OCI-LY1 (cell line): ENCODE data around the gene MTLN.
A peak's percentile ranks its signal among the peaks of the same experiment; 100 is the strongest.

Experiments used
- H2AFZ ChIP-seq: fragments of 200-600 bp; sonication (generic), shearing (Covaris generic); 2 replicates; pipeline ENCODE4 v1.6.0; 2014; ENCODE audit warnings: antibody characterized with exemption, mild to moderate bottlenecking, low read length
- H3F3A ChIP-seq: fragments of 200-600 bp; sonication (generic), shearing (Covaris generic); 2 replicates; pipeline ENCODE4 v1.6.0; 2014; ENCODE audit warnings: mild to moderate bottlenecking, antibody characterized with exemption, low read length, moderate library complexity; ENCODE audit not compliant: insufficient read depth
- H3K27ac ChIP-seq: fragments of 200-600 bp; sonication (generic); 2 replicates; pipeline ENCODE4 v1.5.1; 2014; ENCODE audit warnings: low read length, mixed run types, mild to moderate bottlenecking, low read depth; ENCODE audit not compliant: poor library complexity, severe bottlenecking
- H3K27me3 ChIP-seq: fragments of 200-600 bp; sonication (generic); 2 replicates; pipeline ENCODE4 v1.6.0; 2014; ENCODE audit warnings: antibody characterized with exemption, mild to moderate bottlenecking, low read length, moderate library complexity; ENCODE audit not compliant: insufficient read depth
- H3K36me3 ChIP-seq: fragments of 200-600 bp; sonication (generic); 2 replicates; pipeline ENCODE4 v1.6.1; 2014; ENCODE audit warnings: mild to moderate bottlenecking, antibody characterized with exemption, low read length, moderate library complexity, mixed read lengths; ENCODE audit not compliant: insufficient read depth
- H3K4me1 ChIP-seq: fragments of 200-600 bp; sonication (generic); 2 replicates; pipeline ENCODE4 v1.5.1; 2014; ENCODE audit warnings: mild to moderate bottlenecking, low read length, moderate library complexity; ENCODE audit not compliant: insufficient read depth, severe bottlenecking
- H3K4me2 ChIP-seq: fragments of 200-600 bp; sonication (generic), shearing (Covaris generic); 2 replicates; pipeline ENCODE4 v1.6.1; 2014; ENCODE audit warnings: low read length
- H3K4me3 ChIP-seq: fragments of 200-600 bp; sonication (generic); 2 replicates; pipeline ENCODE4 v1.5.1; 2014; ENCODE audit warnings: low read length, low read depth, mild to moderate bottlenecking, mixed read lengths; ENCODE audit not compliant: poor library complexity, severe bottlenecking
- H3K79me2 ChIP-seq: fragments of 200-600 bp; shearing (Covaris generic); 2 replicates; pipeline ENCODE4 v1.6.1; 2016; ENCODE audit warnings: mixed run types, low read length, mixed read lengths; ENCODE audit not compliant: insufficient read depth
- H3K9ac ChIP-seq: fragments of 200-600 bp; sonication (generic), shearing (Covaris generic); 2 replicates; pipeline ENCODE4 v1.6.1; 2014; ENCODE audit warnings: mild to moderate bottlenecking, low read length, mixed read lengths
- H3K9me2 ChIP-seq: fragments of 200-600 bp; sonication (generic), shearing (Covaris generic); 2 replicates; pipeline ENCODE4 v1.6.1; 2014; ENCODE audit warnings: low read depth, mild to moderate bottlenecking, low read length, mixed read lengths
- H3K9me3 ChIP-seq: fragments of 200-600 bp; shearing (Covaris generic); 2 replicates; pipeline ENCODE4 v1.6.1; 2014; ENCODE audit warnings: low read length, mixed read lengths
- H4K20me1 ChIP-seq: fragments of 200-600 bp; sonication (generic), shearing (Covaris generic); 2 replicates; pipeline ENCODE4 v1.6.0; 2016; ENCODE audit warnings: mild to moderate bottlenecking, low read length; ENCODE audit not compliant: insufficient read depth
- CTCF ChIP-seq: fragments of 200-600 bp; sonication (generic), shearing (Covaris generic); IDR thresholded peaks from 2 replicates; pipeline ENCODE4 v1.5.1; 2017; ENCODE audit warnings: mild to moderate bottlenecking, antibody characterized with exemption, low read length, moderate library complexity, mixed read lengths
- EZH2 ChIP-seq: fragments of 200-600 bp; sonication (generic), shearing (Covaris generic); IDR thresholded peaks from 2 replicates; pipeline ENCODE4 v1.8.0; 2017; ENCODE audit warnings: borderline replicate concordance, mixed run types, mild to moderate bottlenecking, antibody characterized with exemption, low read length, moderate library complexity, mixed read lengths

The MTLN gene

GRCh38 chr2:110205660-110206455 lies 6.5 kb downstream of the MTLN start:
- H4K20me1 ChIP-seq = no peaks in the 10 kb centered on the region
- no peaks in the 10 kb centered on the region for H3K27me3 ChIP-seq
- H2AFZ ChIP-seq = 0 out of 2 replicates have a peak overlapping the region, but pooled peaks have one; percentile 59
- H3K79me2 ChIP-seq = no peaks in the 10 kb centered on the region
- H3K27ac ChIP-seq = no peak overlapping the region
- H3K4me3 ChIP-seq = peak overlapping the region; percentile 65
- H3K36me3 ChIP-seq = peaks cover 13% of the 10 kb centered on the region; the same call in 1 of the 2 replicates
- no peak overlapping the region for H3K9ac ChIP-seq
- H3K4me2 ChIP-seq = peak overlapping the region; percentile 78; the same call in 1 of the 2 replicates
- no peak for TF ChIP-seq EZH2
- H3K9me3 ChIP-seq = no peaks in the 10 kb centered on the region
- peaks cover 12% of the 10 kb centered on the region for H3K4me1 ChIP-seq
- no peaks in the 10 kb centered on the region for H3K9me2 ChIP-seq
- no peaks in the 10 kb centered on the region for H3F3A ChIP-seq

- Histone ChIP-seq H3K4me2 (peak within 1 kb of the TSS; percentile 78), H3F3A (no peaks in the 10 kb centered on the region), H3K4me1 (peaks cover 11% of the 10 kb centered on the region), H3K27me3 (no peaks in the 10 kb centered on the region), H3K4me3 (peak within 1 kb of the TSS; percentile 65), H4K20me1 (no peaks in the 10 kb centered on the region), H3K9ac (peak within 1 kb of the TSS; percentile 65), H3K36me3 (peaks cover 3% of the 10 kb centered on the region; the same call in 1 of the 2 replicates), H3K27ac (no peak within 1 kb of the TSS), H2AFZ (peak within 1 kb of the TSS; percentile 59; the same call in 1 of the 2 replicates), H3K9me2 (no peaks in the 10 kb centered on the region), H3K79me2 (no peaks in the 10 kb centered on the region), H3K9me3 (no peaks in the 10 kb centered on the region)
- TF ChIP-seq EZH2 = no peak
- no peak for TF ChIP-seq CTCF
Observed at GRCh38 chr2:110204408-110205385, 7.7 kb downstream of the MTLN start, which contains the start of gene NPHP1. NPHP1 (minus strand) TSS chr2:110205013; CDS start chr2:110204968, 45 bp downstream.

DNA sequence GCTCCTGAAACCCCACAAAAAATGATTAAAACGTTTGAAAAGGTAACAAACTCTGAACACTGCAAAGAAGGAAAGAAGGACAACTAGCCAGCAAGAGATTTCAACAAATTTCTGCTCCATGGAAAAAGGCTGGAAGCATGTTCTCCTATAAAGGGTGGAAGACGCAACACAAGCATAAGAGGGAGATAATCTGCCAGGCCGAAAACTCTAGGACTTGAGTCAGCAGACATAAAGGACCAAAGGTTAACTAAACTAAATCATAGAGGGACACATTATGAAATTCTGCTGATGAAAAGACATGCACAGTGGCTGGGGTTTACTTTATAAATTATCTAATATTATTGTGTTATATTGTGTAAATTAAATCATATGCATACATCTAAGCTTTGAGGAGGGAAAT lies 14.3 kb downstream of the MTLN start:
- no peak overlapping the region for H3K4me2 ChIP-seq
- no peak overlapping the region for H3K27ac ChIP-seq
- TF ChIP-seq CTCF (no peak), EZH2 (no peak)
- no peak overlapping the region for H3K4me3 ChIP-seq
- H3K36me3 ChIP-seq = no peaks in the 10 kb centered on the region
- H3K79me2 ChIP-seq = no peaks in the 10 kb centered on the region
- H3K9ac ChIP-seq = no peak overlapping the region
- peaks cover 3% of the 10 kb centered on the region; the same call in 1 of the 2 replicates for H3K27me3 ChIP-seq
- H3K9me3 ChIP-seq = no peaks in the 10 kb centered on the region
- no peak overlapping the region for H2AFZ ChIP-seq
- H3K9me2 ChIP-seq = no peaks in the 10 kb centered on the region
- H3F3A ChIP-seq = no peaks in the 10 kb centered on the region
- no peaks in the 10 kb centered on the region for H3K4me1 ChIP-seq
- no peaks in the 10 kb centered on the region for H4K20me1 ChIP-seq
